ENCODE results near the gene SLC43A2. TPM values are rescaled to one million over a fixed set of nuclear protein-coding genes. Genes with fewer than 3 reads are reported as not detected.

Gene SLC43A2
- total RNA-seq, 1 experiment from 2014 or later: 3.9 TPM

GRCh38 chr17:1562176-1562643 is 66.4 kb downstream of the SLC43A2 start:
- DNase-seq: peak; percentile 30
- Histone ChIP-seq H3K27me3 (no peaks in the 10 kb centered on the region), H3K4me3 (peak overlapping the region; percentile 54), H3K9me3 (no peaks in the 10 kb centered on the region), H3K36me3 (no peaks in the 10 kb centered on the region)

DNA sequence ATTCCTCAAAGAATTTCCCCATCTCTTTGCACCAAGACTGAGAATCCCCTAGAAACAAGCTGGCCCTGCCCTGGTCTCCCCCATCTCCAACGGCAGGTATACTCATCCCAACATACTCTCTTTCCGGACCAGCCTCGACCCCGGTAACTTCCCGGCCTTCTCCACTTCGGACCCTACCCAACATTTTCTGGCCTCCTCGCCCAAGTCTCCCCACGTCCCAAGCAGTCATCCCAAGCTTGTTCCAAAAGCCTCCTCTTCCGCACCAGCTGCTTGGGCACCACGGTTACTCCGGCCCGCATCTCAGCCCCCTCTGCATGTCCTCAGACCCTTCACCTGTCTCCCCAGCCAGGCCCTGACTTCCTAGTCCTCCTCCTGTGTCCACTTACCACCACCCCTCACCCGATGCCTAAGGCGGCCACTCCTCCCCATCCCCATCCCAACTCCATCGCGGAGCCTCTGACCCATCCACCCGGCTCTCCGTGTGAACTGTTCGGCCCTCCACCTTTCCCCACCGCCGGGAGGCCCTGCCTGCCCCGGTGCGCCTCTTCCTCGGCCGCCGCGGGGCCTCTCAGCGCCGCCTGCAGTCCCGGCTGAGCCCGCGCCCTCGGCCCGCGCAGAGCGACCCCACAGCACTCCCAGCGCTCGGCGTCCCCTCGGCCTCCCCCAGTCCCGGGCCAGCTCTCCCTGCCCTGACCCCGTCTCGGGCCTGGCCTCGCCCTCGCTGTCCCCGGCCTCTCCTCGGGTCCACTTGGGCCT is 67.0 kb downstream of the SLC43A2 start:
- Histone ChIP-seq H3K9me3 (no peaks in the 10 kb centered on the region), H3K36me3 (no peaks in the 10 kb centered on the region), H3K27me3 (no peaks in the 10 kb centered on the region), H3K4me3 (peak overlapping the region; percentile 54)
- DNase-seq: no peak

DNA sequence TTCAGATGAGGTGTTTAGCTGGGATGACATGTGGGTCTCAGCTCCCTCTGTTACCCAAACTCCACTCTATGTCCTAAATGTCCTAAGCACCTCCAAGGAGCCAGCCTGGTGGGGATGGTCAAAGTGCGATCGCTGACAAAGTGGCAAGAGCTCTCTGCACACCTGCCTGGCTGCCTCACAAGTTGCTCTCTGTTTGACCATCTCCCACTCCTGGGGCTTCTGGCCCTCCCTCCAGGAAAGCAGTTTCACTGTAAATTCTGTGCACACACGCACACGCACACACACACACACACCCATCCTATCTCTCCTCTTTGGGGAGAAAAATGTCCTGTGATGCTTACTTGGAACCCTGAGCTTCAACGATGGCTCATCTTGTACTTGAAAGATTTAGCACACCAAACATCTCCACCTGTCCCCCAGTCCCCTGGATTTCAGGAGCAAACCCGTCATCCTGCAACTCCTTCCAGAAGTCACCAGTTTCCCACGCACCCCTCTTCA is 67.7 kb downstream of the SLC43A2 start:
- no peak overlapping the region for H3K4me3 ChIP-seq
- H3K36me3 ChIP-seq: no peaks in the 10 kb centered on the region
- no peaks in the 10 kb centered on the region for H3K9me3 ChIP-seq
- no peak for DNase-seq
- no peaks in the 10 kb centered on the region for H3K27me3 ChIP-seq

- Histone ChIP-seq H3K9me3 (no peaks in the 10 kb centered on the region), H3K27me3 (no peaks in the 10 kb centered on the region), H3K4me3 (no peak overlapping the region), H3K36me3 (no peaks in the 10 kb centered on the region)
- no peak for DNase-seq
Observed at GRCh38 chr17:1560101-1560857, 68.4 kb downstream of the SLC43A2 start.

DNA sequence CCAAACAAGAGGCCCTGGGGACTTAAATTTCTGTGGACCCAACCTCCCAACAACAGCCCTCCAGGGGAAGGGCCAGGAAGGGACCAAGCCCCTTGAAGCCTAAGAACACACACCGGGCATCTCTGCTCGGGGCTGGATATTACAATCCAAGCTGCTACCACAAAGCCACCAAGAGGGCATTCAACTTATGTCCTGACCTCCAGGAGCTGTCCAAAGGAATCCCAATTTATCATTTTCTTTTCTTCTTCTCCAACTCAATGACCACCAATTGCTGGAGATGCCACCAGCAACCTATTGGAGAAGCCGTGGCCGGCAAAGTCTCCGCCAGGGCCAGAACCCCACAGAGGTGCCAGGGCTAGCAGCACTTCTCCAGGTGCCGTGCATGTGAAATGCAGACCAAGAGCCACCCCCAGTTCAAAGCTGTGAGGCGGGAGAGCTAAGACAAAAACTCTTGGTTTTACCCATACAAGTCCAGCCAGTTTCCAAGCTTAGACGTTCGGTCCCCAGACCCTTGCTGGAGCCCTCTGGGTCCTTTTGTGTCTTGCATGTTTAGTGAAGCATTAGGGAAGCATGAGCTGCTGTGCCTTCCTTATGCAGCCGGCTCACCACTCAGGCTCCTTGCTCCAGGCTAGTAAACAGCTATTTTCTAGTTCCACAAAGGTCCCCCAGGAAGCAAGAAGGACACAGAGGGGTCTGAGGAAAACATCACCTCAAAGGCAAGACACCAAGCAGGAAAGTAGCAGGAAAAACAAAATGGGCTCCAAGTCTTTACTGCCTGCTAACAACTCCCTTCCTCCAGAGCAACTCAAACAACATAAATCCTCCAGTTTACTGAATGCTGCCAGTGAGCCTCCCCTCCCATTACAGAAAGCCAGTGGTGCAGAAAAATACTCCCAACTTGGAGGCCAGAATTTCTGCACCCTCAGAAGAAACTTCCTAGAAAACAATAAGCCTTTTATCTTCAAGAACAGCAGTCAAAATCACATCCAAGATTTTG is 69.3 kb downstream of the SLC43A2 start:
- H3K27me3 ChIP-seq: no peaks in the 10 kb centered on the region
- H3K9me3 ChIP-seq: no peaks in the 10 kb centered on the region
- H3K4me3 ChIP-seq: no peak overlapping the region
- DNase-seq: no peak
- no peaks in the 10 kb centered on the region for H3K36me3 ChIP-seq

DNA sequence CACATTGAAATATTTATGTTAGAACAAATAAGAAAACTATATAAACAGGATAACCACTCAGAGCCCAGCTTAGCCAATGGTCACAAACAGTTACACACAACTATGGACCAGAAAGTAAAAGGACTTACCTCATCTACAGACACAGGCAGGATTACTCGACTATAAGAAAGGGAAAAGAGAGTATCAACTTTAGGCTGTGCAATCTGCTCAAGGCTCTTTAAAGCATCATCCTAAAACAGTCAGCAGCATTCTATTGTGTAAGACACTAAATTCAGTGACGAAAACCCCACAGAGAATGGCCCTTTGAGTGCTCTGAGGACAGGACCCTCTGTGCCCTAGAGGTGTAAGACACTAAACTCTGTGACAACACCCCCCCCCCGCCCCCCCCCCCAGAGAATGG is 70.2 kb downstream of the SLC43A2 start:
- H3K27me3 ChIP-seq: no peaks in the 10 kb centered on the region
- H3K36me3 ChIP-seq: no peaks in the 10 kb centered on the region; the same call in 1 of the 2 replicates
- DNase-seq: no peak
- H3K4me3 ChIP-seq: no peak overlapping the region
- no peaks in the 10 kb centered on the region for H3K9me3 ChIP-seq

GRCh38 chr17:1557355-1558095 is 71.1 kb downstream of the SLC43A2 start:
- Histone ChIP-seq H3K27me3 (no peaks in the 10 kb centered on the region), H3K36me3 (no peaks in the 10 kb centered on the region; the same call in none of the 2 replicates), H3K4me3 (no peak overlapping the region), H3K9me3 (no peaks in the 10 kb centered on the region)
- no peak for DNase-seq

DNA sequence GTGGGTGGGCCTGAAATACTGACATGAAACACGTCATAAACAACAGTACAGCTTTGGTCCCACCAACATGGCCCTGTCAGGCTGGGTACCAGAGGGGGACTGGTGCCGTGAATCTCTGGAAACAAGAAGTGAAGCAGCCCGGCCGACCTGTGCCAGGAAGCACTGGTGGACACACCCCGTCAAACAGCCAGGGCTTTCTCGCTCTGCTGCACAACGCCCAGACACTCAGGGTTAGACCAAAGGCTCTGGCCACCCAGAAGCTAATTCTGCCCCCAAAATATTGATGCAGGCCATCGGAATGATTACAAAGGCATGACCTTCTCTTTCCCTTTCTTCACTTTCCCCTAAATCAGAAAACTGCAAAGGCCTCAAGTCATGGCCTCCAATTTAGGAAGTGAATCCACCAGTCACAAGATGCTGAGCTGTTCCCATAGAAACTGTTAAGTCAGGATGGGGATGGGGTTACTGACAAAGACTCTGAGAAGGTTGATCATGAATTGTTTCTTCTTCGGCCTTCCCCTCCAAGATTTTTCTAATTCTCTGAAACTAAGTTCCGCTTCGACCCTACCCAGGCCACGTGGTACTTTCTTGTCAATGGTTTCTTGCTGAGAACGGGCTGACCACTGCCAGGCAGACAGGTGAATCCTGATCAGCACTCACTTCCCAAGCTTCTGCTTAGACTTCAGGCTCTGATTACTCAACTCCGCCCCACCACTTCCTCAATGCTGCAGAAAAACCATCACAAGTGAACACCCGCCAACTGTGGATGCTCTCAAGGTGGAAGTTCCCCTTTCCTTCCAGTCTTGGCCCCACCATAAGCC is 72.8 kb downstream of the SLC43A2 start:
- Histone ChIP-seq H3K9me3 (no peaks in the 10 kb centered on the region), H3K27me3 (no peaks in the 10 kb centered on the region), H3K4me3 (no peak overlapping the region), H3K36me3 (peaks cover 3% of the 10 kb centered on the region)
- no peak for DNase-seq

DNA sequence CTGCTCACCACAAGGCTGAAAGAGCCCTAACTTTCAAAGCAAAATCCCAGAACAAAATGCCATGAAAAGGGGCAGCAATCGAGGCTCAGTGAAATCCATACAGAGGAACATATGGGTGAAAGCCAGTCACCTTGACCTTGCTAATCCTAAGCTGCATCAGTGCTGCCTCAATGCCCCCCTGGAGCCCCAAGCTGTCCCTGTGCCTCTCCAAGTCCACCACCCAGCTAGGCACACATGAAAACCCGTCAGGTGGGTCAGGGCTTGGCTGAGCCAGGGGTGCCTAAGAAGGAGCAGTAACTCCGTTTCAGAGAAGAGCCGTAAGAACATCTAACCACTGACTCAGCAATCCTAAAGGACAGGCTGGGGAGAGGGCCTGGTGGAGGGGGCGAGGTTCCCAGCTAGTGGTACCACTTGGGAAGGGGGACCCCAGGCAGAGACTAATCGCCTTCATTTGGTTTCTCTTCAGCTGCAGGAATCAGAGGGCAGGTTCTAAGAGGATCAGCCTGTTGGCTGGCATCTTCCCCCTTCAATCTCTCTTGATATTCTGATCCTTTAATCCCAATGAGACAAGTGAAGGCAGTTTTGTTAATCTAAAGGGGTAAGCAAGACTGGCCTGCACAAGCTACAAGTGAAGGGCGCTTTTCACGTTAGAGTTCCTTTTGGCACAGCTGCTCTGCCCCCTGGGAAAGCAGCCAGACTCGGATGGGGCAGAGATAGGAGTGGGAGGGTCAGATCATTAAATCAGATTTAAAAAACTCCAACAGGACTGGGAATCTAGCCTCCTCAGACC is 73.7 kb downstream of the SLC43A2 start:
- DNase-seq: no peak

DNA sequence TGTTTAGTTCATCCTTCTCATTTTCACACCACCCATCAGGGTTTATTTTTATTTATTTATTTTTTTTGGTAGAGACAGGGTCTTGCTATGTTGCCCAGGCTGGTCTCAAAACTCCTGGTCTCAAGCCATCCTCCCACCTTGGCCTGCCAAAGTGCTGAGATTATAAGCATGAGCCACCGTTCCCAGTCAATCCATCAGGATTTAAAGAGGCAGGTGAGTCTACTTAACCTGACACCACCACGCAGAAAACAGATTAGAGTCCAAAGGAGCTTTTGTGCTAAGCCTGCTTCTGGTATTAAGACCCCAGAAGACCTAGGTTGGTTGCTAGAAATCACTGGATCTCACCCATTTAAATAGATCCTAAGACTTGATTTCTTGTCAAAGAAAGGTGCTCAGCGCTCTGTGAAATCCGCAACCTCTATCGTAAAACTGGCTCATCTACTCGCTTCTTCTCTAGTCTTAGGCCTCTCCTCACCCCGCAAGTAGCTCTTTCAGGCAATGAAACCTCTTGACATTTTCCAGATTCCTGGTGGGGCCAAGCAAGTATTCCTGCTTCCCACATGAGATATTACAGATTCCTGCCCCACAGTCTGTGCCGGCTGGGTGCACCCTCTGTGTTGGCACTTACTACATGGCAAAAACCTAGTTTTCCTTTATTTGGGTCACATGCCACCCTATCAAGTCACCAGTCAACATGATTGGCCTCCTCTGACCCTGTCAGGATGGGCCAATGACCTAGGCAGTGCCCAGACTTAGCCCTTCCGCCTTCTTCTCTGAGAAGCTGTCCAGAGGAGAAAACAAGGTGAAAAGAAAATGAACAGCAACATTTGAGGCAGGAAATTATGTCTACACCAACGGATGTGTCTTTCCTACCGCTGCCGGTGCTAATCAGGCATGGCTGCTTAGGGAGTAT is 75.0 kb downstream of the SLC43A2 start:
- no peak overlapping the region for H3K4me3 ChIP-seq
- H3K36me3 ChIP-seq: peaks cover 3% of the 10 kb centered on the region
- H3K9me3 ChIP-seq: no peaks in the 10 kb centered on the region
- no peak for DNase-seq
- H3K27me3 ChIP-seq: no peaks in the 10 kb centered on the region

More for the DNA sequence above, 73.7 kb downstream of the SLC43A2 start:
- Histone ChIP-seq H3K36me3 (peaks cover 3% of the 10 kb centered on the region), H3K9me3 (no peaks in the 10 kb centered on the region), H3K4me3 (no peak overlapping the region), H3K27me3 (no peaks in the 10 kb centered on the region)

DNA sequence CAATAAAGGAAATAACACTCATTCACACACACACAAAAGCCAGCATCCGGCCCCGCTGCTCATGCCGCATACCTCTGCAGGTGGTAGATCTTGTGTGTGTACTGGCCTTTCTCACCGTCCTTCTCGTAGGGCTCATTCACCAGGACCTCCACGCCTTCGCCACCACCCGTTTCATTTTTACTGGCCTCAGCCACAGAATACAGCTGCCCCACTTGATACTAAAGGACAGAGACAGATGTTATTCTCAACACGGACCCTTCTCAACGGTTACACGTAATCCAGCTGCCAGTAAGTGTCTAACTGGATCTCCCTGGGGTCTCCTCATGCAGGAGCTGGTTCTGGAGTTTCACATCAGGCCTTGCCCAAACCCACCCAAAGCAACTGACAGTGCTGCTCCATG is 75.7 kb downstream of the SLC43A2 start:
- Histone ChIP-seq H3K27me3 (no peaks in the 10 kb centered on the region), H3K36me3 (peaks cover 3% of the 10 kb centered on the region), H3K4me3 (no peak overlapping the region), H3K9me3 (no peaks in the 10 kb centered on the region)
- DNase-seq: no peak

- Histone ChIP-seq H3K4me3 (no peak overlapping the region), H3K9me3 (no peaks in the 10 kb centered on the region), H3K27me3 (no peaks in the 10 kb centered on the region), H3K36me3 (peaks cover 3% of the 10 kb centered on the region)
- DNase-seq: no peak
Observed at GRCh38 chr17:1551741-1552140, 76.9 kb downstream of the SLC43A2 start.

DNA sequence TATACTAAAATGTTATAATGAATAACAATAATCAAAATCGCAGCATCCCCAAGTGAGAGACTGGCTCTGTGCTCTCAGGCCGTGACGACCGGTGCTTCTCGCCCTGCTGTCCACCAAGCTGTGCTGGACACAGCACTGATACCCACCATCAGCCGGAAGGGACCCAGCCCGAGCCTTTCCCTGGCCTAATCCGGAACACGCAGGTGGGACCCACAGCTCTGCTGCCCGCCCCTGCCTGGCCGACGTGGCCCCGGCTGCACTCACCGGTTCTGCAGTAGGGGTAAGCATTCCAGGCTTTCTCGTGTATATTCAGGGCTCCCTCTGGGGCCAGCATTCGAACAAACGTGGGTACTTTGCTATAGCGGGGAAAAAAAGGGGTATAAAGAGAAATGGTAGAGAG is 80.6 kb downstream of the SLC43A2 start:
- Histone ChIP-seq H3K9me3 (no peaks in the 10 kb centered on the region), H3K4me3 (no peak overlapping the region), H3K36me3 (peaks cover 3% of the 10 kb centered on the region), H3K27me3 (no peaks in the 10 kb centered on the region)
- no peak for DNase-seq
